Fibroblast of gingiva (primary cell): ENCODE measurements around the gene TARM1.
A peak's percentile ranks its signal among the peaks of the same experiment; 100 is the strongest.

Source experiments
- DNase-seq: peaks from one replicate; pipeline ENCODE4 v3.0.0-alpha.2; 2011; ENCODE audit warnings: low read depth

Gene TARM1

DNA sequence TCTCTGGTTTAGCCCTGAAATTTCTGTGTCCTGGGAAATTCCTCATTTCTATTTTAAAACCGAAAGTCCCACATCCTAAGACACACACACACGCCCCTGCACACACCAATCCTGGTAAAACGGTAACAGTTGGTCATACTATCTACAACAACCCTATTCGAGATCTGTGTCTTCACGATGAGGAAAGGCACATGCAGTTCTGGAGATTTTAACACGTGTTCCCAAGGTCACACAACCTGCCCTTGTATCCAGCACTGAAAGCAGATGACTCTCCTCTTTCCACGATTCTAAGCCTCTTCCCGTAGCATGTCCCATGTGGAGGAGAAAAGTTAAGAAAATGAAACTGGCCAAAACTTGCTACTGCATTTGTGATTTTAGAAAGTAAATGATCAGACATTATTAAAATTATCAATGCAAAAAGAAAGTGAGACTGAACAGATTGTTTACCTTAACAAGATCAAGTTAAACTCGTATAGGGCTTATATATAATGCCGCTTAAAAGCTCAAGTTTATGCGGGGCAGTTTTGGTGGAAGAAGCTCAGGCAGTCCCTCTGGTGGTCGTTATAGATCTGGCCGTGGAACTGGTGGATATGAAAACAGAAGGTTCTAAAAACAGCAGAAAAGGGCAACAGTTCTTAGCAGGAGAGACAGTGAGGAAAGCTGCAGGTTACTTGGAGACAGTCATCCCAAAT, 50.1 kb downstream of the TARM1 start:
- DNase-seq, result no peak

DNA sequence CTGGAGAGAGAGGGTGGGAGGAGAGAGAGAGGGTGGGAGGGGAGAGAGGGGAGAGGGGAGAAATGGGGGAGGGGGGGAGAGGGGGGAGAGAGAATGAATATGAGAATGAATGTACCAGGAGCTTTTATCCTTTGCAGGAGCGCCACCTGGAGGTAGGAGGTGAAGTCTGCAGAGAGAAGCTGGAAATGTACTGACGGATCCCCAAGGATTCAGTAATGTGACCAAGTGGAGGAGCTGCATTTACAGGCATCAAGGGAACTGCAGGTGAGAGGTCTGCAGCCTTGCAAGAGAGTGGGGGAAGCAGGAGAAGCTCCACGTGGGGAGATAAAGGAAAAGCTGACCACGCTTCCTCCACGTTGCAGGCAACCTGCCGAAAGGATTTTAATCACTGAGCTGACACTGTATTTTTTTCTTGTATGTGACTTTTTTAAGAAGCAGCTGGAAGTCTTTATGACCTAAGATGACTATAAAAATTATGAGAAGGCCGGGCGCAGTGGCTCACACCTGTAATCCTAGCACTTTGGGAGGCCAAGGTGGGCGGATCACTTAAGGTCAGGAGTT, 51.2 kb downstream of the TARM1 start:
- DNase-seq, result peak; percentile 41

DNA sequence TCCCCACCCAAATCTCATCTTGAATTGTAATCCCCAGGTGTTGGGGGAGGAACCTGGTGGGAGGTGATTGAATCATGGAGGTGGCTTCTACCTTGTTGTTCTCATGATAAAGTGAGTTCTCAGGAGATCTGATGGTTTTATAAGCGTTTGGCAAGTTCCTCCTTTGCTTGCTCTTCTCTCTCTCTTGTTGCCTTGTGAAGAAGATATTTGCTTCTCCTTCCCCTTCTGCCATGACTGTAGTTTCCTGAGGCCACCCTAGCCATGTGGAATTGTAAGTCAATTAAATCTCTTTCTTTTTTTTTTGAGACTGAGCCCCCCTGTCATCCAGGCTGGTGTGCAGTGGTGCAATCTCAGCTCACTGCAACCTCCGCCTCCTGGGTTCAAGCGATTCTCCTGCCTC, 51.9 kb downstream of the TARM1 start:
- no peak for DNase-seq

DNA sequence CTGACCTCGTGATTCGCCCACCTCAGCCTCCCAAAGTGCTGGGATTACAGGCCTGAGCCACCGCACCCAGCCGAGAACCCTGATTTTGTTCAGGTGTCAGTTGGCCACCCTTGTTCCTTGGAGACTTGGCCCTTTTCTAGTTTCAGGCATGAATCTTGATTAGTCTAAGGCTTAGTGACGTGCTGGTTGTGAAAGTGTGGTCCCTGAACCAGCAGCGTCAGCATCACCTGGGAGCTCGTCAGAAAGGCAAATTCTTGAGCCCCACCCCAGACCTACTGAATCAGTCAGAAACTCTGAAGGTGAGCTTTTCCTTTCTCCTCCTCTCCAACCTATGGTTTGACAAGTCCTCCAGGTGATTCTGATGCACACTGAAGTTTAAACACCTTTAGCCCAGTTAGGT, 54.5 kb downstream of the TARM1 start:
- DNase-seq, result no peak

DNA sequence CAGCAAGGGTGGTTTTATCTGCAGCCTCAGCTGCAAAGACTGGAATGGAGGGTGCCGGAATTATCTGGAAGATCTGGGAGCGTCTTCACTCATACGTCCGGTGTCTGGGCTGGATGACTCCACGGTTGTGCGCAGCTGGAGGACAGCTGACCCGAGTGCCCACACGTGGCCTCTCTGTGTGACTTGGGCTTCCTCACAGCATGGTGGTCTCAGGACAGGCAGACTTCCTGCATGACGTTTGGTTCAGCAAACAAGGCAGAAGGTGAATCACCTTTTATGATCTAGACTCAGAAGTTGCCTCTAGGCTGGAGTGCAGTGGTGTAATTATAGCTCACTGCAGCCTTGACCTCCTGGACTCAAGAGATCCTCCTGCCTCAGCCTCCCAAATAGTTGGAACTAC, 56.5 kb downstream of the TARM1 start:
- no peak for DNase-seq

DNA sequence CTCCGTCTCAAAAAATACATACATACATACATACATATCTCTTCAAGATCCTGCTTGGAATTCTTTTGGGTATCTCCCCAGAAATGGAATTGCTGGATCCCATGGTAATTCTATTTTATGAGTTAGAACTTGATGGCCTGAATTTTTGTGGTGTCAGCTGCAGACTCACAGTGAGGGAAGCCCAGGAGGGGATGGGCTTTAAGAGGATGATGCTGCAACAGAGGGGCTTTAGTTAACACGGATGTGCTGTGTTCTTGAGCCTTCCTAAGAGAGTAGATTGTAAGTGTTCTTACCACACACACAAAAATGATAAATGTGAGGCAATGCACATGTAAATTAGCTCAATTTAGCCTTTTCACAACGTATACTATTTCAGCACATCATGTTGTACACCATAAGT, 58.0 kb downstream of the TARM1 start:
- DNase-seq, result no peak

- DNase-seq, result no peak
Measured at GRCh38 chr19:54021932-54022331, 59.2 kb downstream of the TARM1 start.

DNA sequence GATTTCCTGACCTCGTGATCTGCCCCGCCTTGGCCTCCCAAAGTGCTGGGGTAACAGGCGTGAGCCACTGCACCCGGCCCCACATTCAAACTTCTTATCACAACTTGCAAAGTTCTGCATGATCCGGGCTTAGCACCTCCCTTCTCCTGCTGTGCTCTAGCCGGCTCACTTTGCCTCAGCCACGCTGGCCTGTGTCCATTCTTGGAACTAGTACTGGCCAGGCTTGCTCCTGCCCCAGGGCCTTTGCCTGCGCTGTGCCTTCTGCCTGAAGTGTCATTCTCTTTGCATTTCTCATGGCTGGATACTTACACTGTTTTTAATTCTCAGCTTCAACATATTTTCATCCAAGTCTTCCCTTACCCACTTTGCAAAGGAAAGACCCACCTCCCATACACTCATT, 59.8 kb downstream of the TARM1 start:
- DNase-seq, result no peak
